Left renal pelvis (tissue), 4 donors: ENCODE results near the gene CRX. TPM values are rescaled to one million over a fixed set of nuclear protein-coding genes. Genes with fewer than 3 reads are reported as not detected.
"Not testable (repeated sequence)": the region's sequence is repeated elsewhere in the genome, so short reads cannot be mapped to it uniquely, and the experiment has no call there.

Experiments used
- DNase-seq, 4 donors: peaks; one replicate each; pipeline ENCODE4 v3.0.0-alpha.2; 2013; ENCODE audit warnings: low read depth in 4 of 4, low spot score in 3 of 4
- polyA plus RNA-seq, 4 donors: library from polyadenylated mRNA; unstranded; fragments of 120-200 nt; gene quantifications; one replicate each; pipeline ENCODE4 v1.2.1, GENCODE V29; 2013; ENCODE audit not compliant: insufficient read length in 4 of 4

Gene CRX
- polyA plus RNA-seq, 4 donors = 0.11 TPM; not detected in 3

DNA sequence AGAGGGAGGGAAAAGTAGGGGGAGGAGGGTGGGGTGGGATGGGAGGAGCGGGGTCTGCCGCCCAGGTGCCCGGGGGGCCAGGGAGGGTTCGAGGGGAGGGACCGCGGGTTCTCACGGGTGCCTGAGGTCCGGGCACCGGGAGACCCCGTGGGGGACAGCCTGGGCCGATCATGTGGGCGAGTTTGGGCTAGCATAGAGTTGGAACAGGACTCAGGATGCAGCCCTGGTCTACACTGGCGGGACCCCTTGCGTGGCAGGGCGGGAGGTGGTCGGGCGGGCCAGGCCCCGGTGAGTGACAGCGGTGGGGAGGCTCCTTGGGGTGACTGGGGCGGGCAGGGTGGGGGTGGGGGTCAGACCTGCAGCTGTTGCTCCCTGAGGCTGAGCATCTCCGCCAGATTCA is 18.6 kb upstream of the CRX start:
- DNase-seq = not testable (repeated sequence)

DNA sequence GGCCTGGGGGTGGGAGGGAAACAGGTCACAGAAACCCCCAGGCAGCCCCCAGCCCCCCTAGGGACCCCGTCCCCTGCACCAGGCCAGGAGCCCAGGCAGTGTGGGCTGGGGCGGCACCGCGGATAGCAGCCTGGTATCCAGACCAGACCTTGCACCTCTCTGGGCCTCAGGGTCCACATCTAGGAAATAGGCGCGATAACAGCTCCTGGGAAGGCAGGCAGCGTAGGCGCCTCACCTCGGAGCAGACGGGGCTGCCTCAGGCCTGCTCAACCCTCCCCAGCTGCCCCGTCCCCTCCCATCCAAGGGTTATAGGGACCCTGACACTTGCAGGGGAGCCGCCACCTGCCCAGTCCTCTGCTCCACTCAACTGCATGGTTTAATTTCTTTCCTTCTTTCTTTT is 18.1 kb upstream of the CRX start:
- not testable (repeated sequence) for DNase-seq

DNA sequence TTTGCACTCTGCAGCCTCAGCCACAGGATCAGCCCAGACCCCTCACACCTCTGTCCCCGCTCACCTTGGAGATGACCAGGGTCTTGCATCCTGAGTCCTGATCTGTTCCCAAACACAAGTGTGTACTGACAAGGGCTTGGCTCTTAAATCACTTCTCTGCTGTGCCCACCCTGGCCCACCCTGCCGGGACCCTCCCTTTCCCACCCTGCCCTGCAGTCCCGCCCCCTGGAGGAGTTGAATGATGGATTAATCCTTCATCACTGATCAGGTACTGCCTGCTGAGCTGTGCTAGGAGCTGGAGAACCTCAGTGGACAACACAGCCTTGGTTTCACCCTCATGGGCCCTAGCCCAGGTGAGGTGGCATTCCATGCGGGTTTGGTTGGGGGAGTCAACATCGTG is 17.3 kb upstream of the CRX start, which contains the start of gene TPRX1:
Gene TPRX1, minus strand, starts transcription at position 101 of the 400 bp plus-strand sequence. Its CDS starts 12 bp downstream, at position 89.
- DNase-seq = not testable (repeated sequence)

DNA sequence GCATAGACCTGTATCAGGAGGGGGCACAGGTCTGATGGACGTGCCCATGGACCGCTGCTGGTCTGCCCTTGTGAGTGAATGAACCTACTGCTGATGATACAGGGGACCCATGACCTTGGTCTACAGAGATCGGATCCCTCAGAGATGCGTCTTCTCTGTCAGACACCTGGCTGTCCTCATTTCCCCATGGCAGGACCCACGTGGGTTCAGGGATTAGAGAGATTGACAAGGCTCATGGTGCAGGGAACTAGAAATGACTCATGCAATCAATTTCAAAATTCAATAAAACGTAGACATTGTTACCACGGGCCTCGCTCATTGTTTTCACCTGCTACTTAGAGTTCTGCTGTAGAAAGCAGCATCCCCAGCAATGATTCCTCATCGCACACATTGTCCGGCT is 16.4 kb upstream of the CRX start:
- DNase-seq = no peak

DNA sequence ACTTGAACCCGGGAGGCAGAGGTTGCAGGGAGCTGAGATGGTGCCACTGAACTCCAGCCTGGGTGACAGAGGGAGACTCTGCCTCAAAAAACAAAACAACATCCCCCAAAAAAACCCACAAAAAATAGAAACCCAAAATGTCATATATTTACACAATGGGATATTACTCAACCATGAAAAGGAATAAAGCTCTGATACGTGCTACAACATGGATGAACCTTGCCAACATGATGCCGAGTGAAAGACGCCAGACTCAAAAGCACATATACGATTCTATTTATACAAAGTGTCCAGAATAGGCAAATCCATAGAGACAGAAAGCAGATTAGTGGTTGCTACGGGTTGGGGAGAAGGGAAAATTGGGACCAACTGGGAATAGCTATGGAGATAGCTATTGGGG is 15.3 kb upstream of the CRX start:
- no peak for DNase-seq

DNA sequence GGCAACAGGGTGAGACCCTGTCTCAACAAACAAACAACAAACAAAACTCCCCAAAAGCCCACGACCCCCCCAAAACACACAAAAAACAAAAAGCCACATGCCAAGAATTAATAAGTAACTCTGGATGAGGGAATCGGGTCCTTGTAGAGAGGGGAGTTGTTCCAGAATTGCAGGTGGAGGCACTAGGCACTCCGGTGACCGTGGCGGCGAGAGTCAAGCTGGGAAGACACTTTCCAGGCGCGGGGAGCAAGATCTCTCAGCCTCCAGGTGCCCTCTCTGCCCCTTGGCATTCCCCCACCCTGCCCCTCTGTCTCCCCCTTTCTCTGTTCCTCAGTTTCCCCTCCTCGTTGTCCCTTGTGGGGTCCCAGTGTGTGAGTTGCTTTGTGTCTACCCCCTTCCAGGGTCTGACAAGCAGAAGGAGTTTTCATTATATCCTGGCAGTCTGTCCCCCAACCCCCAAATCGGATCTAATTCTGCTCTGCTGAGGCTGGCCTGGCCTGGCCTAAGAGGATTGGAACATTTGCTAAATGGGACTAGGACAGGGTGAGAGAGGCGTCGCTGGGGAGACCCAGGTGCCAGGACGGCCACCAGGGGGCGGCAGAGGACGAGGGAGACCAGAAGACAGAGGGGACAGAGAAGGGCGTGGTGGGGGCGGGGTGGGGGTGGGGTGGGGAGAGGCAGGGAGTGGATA is 8.3 kb upstream of the CRX start:
- DNase-seq = peak in 3 of 4 donors; percentile 24 to 30 (median 26)

DNA sequence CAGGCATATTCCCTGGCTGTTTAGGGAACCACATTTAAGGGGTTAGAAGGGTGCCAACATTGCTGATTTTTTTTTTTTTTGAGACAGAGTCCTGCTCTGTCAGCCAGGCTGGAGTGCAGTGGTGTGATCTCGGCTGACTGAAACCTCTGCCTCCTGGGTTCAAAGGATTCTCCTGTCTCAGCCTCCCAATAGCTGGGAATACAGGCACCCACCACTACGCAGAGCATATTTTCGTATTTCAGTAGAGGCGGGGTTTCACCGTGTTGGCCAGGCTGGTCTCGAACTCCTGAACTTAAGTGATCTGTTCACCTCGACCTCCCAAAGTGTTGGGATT is 7.8 kb upstream of the CRX start:
- no peak for DNase-seq

DNA sequence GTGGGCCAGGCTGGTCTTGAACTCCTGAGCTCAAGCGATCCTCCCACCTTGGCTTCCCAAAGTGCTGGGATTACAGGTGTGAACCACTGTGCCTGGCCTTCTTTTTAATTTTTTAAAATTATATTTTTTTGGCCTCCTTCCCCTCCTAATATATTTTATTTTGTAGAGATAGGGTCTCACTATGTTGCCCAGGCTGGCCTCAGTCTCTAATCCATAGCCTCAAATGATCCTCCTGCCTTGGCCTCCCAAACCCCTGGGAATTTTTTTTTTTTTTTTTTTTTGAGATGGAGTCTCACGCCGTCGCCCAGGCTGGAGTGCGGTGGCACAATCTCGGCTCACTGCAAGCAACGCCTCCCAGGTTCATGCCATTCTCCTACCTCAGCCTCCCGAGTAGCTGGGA is 5.5 kb upstream of the CRX start:
- not testable (repeated sequence) for DNase-seq

DNA sequence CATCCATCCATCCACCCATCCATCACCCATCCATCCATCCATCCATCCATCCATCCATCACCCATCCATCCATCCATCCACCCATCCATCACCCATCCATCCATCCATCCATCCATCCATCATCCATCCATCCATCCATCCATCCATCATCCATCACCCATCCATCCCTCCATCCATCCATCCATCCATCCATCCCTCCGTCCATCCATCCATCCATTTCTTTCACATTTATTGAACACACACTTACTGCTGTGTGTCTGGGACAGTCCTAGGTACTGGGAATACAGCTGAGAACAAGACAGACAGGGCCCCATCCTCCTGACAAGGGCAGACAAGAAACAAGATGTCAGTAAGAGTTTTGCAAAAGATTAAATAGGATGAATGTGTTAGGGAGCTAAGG is 3.5 kb upstream of the CRX start:
- not testable (repeated sequence) for DNase-seq

DNA sequence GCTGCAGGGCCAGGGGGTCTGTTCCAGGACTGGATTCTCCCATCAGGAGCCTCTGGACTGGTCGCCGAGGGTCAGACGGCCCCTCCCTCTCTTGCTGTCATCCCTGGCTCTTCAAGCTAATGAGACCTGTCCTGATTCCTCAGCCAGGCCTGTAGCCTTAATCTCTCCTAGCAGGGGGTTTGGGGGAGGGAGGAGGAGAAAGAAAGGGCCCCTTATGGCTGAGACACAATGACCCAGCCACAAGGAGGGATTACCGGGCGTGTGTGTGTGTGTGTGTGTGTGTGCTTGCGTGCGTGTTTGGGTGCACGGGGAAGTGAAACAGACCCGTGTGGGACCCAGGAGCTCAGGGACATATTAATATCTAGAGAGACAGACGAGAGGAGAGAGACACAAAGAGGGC is 1.9 kb upstream of the CRX start:
- no peak for DNase-seq

DNA sequence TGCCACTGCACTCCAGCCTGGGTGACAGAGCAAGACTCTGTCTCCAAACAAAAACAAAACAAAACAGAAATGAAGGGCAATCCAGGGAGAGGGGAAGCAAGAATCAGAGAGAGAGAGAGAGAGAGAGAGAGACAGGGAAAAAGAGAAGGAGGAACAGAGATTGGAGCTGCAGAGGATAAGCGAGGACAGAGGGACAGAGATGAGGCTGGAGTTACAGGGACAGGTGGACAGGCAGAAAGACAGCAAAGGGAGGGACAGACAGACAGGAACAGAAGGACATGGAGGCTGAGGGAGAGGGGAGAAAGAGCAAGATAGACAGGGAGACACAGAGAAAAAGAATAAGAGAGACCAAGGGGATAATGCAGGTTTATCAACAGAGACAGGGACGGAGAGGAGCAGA is 1.3 kb upstream of the CRX start:
- DNase-seq = no peak

DNA sequence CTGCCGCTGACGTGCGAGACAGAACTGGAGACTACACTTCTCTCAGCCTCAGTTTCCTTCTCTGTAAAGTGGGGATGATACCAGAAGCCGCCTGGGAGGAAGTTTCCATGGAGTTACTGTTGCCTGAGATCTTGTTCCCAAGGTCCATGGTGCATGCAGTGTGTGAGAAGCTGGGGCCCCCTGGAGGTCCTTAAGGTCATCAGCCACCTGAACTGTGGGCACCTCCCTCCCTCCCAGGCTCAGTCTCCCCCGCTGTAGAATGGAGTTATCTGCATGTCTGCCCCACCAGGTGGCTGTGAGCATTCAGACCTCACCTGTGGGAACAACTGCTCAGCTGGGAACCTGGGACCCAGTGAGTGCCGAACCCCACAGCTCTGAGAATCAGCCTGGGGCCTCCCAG is 2.7 kb downstream of the CRX start:
- DNase-seq = no peak

DNA sequence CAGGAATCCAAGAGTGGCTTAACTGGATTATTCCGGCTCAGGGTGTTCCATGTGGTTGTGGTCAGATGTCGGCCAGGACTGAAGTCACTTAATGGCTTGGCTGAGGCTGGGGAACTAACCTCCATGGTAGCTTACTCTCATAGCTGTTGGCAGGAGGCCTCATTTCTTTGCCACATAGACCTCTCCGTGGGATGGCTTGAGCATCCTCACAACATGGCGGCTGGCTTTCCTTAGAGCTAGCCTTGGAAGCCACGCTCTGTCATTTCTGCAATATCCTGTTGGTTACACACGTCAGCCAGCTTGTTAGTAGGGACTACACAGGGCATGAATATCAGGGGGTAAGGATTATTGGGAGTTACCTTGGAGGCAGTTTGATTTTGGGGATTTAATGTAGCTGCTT is 5.1 kb downstream of the CRX start:
- no peak for DNase-seq

DNA sequence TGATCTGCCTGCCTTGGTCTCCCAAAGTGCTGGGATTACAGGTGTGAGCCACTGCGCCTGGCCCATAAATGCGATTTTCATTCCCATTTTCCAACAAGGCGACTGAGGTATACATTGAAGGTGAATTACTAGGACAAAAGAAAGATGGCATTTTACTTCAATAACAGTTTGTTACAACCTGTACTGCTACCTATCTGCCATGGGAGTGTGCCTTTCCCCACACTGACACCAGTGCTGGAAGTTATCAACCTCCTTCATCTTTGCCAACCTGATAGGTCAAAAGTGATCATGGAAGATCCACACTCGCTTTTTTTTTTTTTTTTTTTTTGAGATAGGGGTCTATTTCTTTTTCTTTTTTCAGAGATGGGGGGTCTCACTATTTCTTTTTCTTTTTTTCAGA is 11.0 kb downstream of the CRX start:
- no peak for DNase-seq

DNA sequence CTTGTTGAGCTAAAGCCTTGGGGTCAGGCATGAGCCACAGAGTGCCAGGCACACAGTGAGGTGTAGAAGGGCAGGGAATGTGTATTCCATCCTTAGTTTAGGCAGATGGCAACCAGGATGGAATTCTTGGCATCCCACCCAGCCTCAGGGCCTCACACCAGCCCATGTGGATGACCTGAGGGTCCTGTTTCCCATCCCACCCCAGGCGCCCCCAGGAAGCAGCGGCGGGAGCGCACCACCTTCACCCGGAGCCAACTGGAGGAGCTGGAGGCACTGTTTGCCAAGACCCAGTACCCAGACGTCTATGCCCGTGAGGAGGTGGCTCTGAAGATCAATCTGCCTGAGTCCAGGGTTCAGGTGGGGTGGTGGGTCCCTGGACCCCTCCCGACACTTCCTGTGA is 14.3 kb downstream of the CRX start:
- no peak for DNase-seq

DNA sequence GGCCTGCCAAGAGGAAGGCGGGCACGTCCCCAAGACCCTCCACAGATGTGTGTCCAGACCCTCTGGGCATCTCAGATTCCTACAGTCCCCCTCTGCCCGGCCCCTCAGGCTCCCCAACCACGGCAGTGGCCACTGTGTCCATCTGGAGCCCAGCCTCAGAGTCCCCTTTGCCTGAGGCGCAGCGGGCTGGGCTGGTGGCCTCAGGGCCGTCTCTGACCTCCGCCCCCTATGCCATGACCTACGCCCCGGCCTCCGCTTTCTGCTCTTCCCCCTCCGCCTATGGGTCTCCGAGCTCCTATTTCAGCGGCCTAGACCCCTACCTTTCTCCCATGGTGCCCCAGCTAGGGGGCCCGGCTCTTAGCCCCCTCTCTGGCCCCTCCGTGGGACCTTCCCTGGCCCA is 17.7 kb downstream of the CRX start:
- no peak for DNase-seq

DNA sequence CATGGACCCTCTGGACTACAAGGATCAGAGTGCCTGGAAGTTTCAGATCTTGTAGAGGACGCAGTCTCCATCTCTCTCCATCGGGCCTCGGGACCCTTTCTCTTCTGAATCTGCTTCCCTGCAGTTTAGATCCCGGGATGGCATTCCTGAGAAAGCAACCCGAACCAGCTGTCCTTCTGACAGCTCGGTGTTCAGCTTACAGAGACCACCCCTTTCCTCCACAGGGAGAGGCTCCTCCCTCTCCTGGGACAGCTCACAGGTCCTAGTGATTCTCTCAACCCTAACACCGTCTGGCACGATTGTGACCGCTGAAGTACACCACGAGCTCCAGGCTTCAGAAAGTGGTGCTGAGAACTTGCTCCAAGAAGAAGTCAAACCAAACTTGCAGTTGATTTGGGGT is 18.2 kb downstream of the CRX start:
- DNase-seq = peak in 3 of 4 donors; percentile 8 to 45 (median 20)

DNA sequence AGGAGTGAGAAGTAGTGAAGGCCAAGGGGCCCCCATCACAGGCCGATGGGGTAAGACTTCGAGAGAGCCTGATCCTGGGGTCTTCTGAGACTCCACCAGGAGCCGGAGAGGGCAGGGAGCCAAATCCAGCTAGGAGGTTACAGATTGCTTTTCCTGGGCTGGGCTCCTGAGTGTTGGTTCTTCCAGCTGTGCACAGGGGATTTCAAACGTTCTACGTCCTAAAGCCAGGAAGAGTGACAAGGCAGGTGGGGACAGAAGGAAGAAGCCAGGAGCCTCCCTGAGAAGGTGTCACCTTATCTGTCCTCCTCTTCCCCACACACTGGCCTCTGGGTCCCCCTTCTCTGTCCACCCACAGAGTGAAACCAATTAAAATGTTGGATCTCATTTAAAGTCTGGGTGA is 21.2 kb downstream of the CRX start:
- no peak for DNase-seq

DNA sequence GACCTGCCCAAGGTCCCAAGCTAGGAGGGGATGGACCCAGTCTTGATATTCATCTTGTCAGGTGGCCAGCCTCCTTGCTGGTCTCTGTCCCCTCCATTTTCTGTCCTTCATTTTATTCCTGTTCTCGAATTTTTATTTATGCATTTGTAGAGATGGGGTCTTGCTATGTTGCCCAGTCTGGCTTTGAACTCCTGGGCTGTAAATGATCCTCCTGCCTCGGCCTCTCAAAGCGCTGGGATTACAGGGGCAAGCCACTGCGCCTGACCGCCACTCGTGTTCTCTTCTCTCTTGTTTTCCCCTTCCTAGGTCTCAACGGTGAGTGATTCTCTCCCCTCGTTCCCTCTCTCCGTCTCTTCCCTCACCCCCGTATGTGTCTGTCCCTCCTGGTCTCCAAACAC is 26.7 kb downstream of the CRX start:
- no peak for DNase-seq

DNA sequence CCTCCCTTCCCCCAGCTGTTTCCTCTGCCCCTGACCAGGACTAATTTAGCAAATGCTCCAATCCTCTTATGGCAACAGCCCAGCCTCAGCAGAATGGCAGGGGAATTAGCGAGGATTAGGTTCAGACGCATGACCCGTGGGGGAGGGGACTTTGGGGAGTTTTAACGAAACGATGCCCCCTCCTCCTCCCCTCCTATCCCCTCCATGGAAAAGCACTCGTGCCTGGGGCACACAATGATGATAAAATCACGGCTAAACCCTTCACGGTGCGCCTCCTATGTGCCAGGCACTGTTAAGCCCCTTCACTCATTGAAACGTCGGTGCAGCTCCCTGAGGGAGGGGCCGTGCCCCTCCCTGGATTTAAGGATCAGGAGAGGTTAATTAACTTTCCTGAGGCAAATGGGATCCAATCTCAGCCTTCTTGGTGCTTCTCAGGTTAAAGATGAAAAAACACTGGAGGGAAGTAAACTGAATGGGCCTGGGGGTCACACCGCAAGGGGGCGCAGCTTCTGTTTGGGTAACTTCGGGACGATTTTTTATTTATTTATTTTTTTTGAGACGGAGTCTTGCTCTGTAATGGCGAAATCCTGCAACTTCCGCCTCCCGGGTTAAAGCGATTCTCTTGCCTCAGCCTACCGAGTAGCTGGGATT is 27.2 kb downstream of the CRX start:
- DNase-seq = no peak

DNA sequence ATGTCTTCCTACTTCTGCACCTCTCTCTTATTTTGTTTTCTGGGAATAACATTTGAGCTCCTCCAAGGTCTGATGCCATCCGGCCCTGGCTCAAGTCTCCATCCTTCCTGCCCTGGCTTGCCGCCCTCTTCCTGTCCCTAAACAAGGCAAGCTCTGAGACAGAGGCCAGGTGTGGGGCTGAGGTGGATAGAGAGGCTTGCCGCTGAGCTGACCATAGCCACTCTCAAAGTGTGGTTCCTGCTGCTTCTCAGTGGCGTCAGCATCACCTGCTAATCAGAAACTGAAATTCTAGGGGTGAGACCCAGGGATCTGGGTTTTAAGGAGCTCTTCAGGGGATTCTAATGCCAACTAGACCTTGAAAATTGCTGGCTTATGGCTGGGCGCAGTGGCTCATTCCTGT is 31.3 kb downstream of the CRX start:
- DNase-seq = no peak

DNA sequence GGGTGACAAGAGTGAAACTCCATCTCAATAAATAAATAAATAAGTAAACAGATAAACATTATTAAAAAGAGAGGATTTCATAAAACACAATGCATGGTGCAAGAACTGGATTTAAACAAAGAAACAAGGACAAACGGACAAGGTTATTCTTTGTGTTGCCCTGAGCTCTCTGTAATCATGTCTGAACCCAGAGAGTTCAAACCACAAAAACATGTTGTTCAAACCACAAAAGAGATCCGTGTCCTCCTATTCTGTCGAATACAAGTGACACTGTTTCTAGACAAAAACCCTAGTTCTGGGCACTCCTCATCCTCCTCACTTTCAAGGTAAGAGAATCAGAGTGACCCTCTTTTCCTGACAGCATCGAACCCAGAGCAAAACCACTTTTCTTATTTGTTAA is 32.7 kb downstream of the CRX start:
- DNase-seq = no peak

DNA sequence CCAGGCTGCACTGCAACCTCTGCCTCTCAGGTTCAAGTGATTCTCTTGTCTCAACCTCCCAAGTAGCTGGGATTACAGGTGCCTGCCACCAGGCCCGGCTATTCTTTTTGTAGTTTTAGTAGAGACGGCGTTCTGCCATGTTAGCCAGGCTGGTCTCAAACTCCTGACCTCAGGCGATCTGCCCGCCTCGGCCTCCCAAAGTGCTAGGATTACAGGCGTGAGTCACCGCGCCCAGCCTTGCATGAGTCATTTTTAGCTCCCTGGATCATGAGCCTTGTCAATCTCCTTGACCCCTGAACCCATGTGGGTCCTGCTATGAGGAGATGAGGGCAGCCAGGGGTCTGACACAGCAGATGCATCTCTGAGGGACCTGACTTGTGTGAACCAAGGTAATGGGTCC is 36.5 kb downstream of the CRX start:
- DNase-seq = not testable (repeated sequence)
